ENCODE measurements around the gene SLC16A12. TPM values are rescaled to one million over a fixed set of nuclear protein-coding genes. Genes with fewer than 3 reads are reported as not detected.

The SLC16A12 gene
- total and polyA plus RNA-seq, 2 of the 4 experiments (the other 2 are of a cell fraction) = 1.4 to 1.6 TPM

- H3K4me1 ChIP-seq (ENCODE audit: control insufficient read depth, insufficient read depth, low read length) = no peaks in the 10 kb centered on the region
- no peak overlapping the region for H2AFZ ChIP-seq (replicated peaks; ENCODE audit: low read length, poor library complexity)
- no peak overlapping the region for H2BK120ac ChIP-seq (ENCODE audit: low read depth, low read length)
- intact Hi-C loops (cut with micrococcal nuclease) = loop anchor here (1.0 kb wide), 1 partner anchor 15 kb away; no protein-coding TSS in a partner anchor
- no peak overlapping the region for H3K4me2 ChIP-seq (ENCODE audit: low read depth, low read length)
- no peak overlapping the region for H3K14ac ChIP-seq (replicated peaks; ENCODE audit: low read depth, low read length)
- ChIA-PET POLR2A (ENCODE audit: unreplicated experiment) (no interaction called here), CTCF (interaction anchor here (0.6 kb wide), 2 partner anchors 23 to 190 kb away, joined by 3 to 4 read pairs; partner anchors contain the start of gene IFIT2)
- no peaks in the 10 kb centered on the region for H3K27me3 ChIP-seq (ENCODE audit: control insufficient read depth, insufficient read depth, low read length)
- no peak overlapping the region for H3K4me3 ChIP-seq (ENCODE audit: insufficient read depth, low read depth, low read length)
- dilution Hi-C loops (cut with HindIII; ENCODE audit: low sequenced_read_pairs, unreplicated experiment) = no loop called here
- BruUV-seq (replicated peaks) = no TSS peak
- no peaks in the 10 kb centered on the region for H3K36me3 ChIP-seq (ENCODE audit: control insufficient read depth, insufficient read depth, low read length)
- H4K8ac ChIP-seq (ENCODE audit: low read depth in 2 of 2, low read length in 2 of 2) = no peak overlapping the region
- no peak overlapping the region for H2BK5ac ChIP-seq (ENCODE audit: low read depth, low read length, poor library complexity, severe bottlenecking)
- no peak overlapping the region for H2AK9ac ChIP-seq (replicated peaks; ENCODE audit: low read depth, low read length, poor library complexity)
- no peaks in the 10 kb centered on the region for H3K9me3 ChIP-seq (ENCODE audit: control insufficient read depth, insufficient read depth, low read length)
- no peak overlapping the region for H4K91ac ChIP-seq (ENCODE audit: insufficient read depth, low read depth, low read length)
- H2AK5ac ChIP-seq (ENCODE audit: low read depth, low read length) = no peak overlapping the region
- no peak overlapping the region for H3K9ac ChIP-seq (ENCODE audit: low read depth, low read length)
- no peak overlapping the region for H3K56ac ChIP-seq (ENCODE audit: extremely low read depth, insufficient read depth, low read length)
- H3K23ac ChIP-seq (ENCODE audit: low read depth, low read length) = no peak overlapping the region
- H4K5ac ChIP-seq (ENCODE audit: low read depth, low read length) = no peak overlapping the region
- H4K20me1 ChIP-seq (ENCODE audit: insufficient read depth, low read length) = no peaks in the 10 kb centered on the region
- no peaks in the 10 kb centered on the region for H3K79me1 ChIP-seq (ENCODE audit: low read depth in 1 of 2, low read length in 2 of 2)
- no peak overlapping the region for H3K18ac ChIP-seq (ENCODE audit: low read depth, low read length)
- in situ Hi-C loops (cut with MboI; ENCODE audit: low sequenced_read_pairs) = no loop called here
- H3K27ac ChIP-seq (ENCODE audit: insufficient read depth, low read length) = no peak overlapping the region
- no peaks in the 10 kb centered on the region for H3K9me1 ChIP-seq (ENCODE audit: insufficient read depth, low read length)
- no peak overlapping the region for H2BK20ac ChIP-seq (ENCODE audit: low read depth, low read length)
- no peak overlapping the region for H3K4ac ChIP-seq (ENCODE audit: low read depth, low read length)
- ATAC-seq (ENCODE audit: low read depth) (no peak), DNase-seq (no peak)
- WGBS, 2 experiments (ENCODE audit: extremely low coverage in 2 of 2, insufficient read length in 1 of 2) = no CpG with 5 or more reads among the region's 2 CpGs
- H2BK15ac ChIP-seq (ENCODE audit: low read depth, low read length) = no peak overlapping the region
- no peak for TF ChIP-seq CTCF (conservative IDR thresholded peaks at IDR 0.05; ENCODE audit: low read depth, low read length)
- TF ChIP-seq RFX5 (IDR thresholded peaks at IDR 0.05; ENCODE audit: low read depth, low read length) = no peak
- no peak for TF ChIP-seq MAFK (IDR thresholded peaks at IDR 0.05; ENCODE audit: low read depth, low read length)
- TF ChIP-seq RCOR1 (IDR thresholded peaks at IDR 0.05; ENCODE audit: insufficient replicate concordance, low read length) = no peak
- no peak for TF ChIP-seq CHD1 (IDR thresholded peaks at IDR 0.05; ENCODE audit: low read depth, low read length)
- TF ChIP-seq, protein P1, sequence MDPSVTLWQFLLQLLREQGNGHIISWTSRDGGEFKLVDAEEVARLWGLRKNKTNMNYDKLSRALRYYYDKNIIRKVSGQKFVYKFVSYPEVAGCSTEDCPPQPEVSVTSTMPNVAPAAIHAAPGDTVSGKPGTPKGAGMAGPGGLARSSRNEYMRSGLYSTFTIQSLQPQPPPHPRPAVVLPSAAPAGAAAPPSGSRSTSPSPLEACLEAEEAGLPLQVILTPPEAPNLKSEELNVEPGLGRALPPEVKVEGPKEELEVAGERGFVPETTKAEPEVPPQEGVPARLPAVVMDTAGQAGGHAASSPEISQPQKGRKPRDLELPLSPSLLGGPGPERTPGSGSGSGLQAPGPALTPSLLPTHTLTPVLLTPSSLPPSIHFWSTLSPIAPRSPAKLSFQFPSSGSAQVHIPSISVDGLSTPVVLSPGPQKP (IDR thresholded peaks at IDR 0.05; ENCODE audit: borderline replicate concordance, low read depth, low read length) = no peak
- TF ChIP-seq MXI1 (IDR thresholded peaks at IDR 0.05; ENCODE audit: borderline replicate concordance, low read depth, low read length) = no peak
- TF ChIP-seq FOS (IDR thresholded peaks at IDR 0.05; ENCODE audit: low read depth, low read length) = no peak
- TF ChIP-seq CEBPB (IDR thresholded peaks at IDR 0.05; ENCODE audit: low read depth, low read length) = no peak
- TF ChIP-seq MAZ (IDR thresholded peaks at IDR 0.05; ENCODE audit: borderline replicate concordance, low read depth, low read length) = no peak
- no peak for TF ChIP-seq POLR2A (IDR thresholded peaks at IDR 0.05; ENCODE audit: low read depth, low read length)
- TF ChIP-seq, protein P2, sequence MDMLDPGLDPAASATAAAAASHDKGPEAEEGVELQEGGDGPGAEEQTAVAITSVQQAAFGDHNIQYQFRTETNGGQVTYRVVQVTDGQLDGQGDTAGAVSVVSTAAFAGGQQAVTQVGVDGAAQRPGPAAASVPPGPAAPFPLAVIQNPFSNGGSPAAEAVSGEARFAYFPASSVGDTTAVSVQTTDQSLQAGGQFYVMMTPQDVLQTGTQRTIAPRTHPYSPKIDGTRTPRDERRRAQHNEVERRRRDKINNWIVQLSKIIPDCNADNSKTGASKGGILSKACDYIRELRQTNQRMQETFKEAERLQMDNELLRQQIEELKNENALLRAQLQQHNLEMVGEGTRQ (IDR thresholded peaks at IDR 0.05; ENCODE audit: low read depth, low read length) = no peak
- TF ChIP-seq RAD21 (IDR thresholded peaks at IDR 0.05; ENCODE audit: low read length) = no peak
- TF ChIP-seq BHLHE40 (IDR thresholded peaks at IDR 0.05; ENCODE audit: low read depth, low read length) = no peak
- no peak for TF ChIP-seq NFE2L2 (IDR thresholded peaks at IDR 0.05; ENCODE audit: low read depth, low read length)
- no peak for TF ChIP-seq SMC3 (IDR thresholded peaks at IDR 0.05; ENCODE audit: low read depth, low read length)
These were observed 43.5 kb downstream of the SLC16A12 start for GRCh38 chr10:89491932-89492331.

Measured in IMR-90 (cell line).